Activated naive CD4-positive, alpha-beta T cell treated with anti-CD3 and anti-CD28 coated beads, Interleukin-2, amount 50 U/mL, for 16 hours (primary cell): ENCODE measurements around the gene PPDPF.

ENCODE experiments used
- DNase-seq: peaks from one replicate; pipeline ENCODE4 v3.0.0-alpha.2; 2020

Gene PPDPF

DNA sequence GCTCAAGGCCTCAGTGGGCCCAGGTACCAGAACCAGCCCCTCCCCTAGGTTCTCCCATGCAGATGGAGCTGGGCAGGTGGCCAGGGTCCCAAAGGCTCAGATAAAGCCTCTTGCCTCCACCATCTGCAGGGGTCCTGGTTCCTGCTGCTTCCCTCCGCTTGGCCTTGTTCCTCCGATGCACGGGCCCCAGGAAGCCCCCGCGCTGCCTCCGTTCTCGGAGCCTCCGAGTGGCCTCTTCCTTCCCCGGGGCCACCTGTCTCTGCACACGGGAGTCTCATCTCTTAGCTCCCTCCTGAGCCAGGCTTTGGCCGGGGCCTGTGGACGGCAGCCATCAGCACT lies 18.5 kb downstream of the PPDPF start:
- DNase-seq = no peak

DNA sequence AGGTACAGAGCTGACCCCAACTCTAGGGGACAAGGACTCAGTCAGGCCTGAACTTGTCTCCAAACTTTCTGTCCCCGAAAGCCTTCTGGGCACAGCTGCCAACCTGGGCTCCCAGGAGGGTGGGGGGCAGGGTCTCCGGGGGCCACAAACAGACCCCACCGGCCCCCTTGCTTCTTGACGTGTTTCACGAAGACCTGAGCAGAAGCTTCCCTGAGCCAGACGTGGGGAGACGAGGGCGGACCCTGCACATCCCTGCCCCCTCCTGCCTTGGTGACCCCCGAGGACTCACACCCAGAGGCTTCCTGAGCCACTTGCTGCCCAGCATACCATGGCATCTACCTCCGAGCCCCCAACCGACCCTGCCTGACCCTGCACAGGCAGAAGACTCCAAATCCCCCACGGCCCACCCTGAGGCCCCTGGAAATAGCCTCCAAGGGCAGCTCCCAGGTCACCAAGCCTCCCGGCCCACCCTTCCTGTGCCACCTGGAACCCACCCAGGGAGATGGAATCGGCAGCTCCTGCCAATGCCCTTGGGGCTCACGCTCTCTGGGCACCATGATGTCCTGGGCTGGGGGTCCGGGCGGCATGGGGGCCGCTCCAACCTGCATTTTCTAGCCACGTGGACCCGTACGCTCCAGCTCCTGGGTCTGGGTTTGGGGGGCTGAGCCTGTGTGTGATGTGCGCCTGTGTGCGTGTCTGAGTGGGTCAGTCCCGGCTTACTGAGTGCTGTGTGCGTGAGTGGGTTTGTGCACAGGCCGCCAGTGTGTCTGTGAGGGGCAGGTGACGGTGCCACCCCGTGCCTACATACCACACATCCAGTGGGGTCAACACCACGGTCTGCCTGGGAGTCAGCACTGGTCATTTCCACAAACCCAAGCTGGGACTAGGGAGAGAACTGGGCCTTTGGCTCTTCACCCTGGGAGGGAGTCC lies 19.1 kb downstream of the PPDPF start:
- no peak for DNase-seq

DNA sequence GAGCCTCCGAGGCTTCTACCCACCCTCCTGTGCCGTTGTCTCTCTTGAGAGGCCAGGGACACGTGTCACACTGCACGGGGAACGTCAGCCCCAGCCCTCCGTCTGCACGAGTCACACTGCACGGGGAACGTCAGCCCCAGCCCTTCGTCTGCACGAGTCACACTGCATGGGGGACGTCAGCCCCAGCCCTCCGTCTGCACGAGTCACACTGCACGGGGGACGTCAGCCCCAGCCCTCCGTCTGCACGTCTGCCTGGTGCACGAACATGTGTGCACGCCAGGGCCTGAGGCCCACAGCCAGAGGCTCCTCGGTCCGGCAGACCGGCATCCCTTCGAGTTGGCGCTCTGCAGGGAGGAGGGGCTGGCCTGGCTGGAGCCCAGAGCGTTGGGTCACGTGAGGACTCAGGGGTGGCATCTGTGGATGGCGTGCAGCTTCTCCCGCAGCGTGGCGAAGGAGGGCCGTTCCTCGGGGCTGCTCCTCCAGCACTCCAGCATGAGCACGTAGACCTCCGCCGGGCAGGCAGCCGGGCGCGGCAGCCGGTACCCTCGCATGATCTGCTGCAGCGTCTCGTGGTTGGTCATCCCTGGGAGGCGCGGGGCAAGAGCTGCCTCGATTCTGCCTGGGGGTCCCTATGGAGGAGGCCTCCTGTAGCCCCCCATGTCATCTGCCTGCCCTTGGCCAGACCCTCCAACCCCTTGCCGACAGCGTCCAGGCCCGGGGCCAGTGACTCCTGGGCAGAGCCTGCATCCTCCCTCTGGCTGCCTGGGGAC lies 20.0 kb downstream of the PPDPF start:
- DNase-seq = no peak

GRCh38 chr20:63541371-63541770 lies 20.8 kb downstream of the PPDPF start:
- no peak for DNase-seq

- DNase-seq = no peak
Measured at GRCh38 chr20:63542031-63542559, 21.5 kb downstream of the PPDPF start.

DNA sequence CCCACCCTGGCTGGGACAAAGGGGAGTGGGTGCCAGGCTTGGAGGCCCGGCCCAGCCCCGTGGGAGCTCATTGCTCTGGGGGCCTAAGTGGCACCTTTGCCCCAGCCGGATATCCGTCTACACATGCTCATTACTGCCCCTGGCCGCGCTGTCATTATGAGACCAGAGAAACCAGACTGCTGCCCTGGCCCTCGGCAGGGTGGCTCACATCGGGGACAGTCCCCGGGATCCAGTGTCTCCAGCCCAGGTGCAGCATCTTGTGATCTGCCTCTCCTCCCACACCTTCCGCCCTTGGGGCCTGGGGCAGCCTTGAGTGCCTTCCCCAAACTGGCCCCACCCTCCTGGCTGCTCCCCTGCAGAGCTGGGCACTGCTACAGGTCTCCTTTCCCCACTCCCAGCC lies 22.1 kb downstream of the PPDPF start:
- DNase-seq = no peak

GRCh38 chr20:63543131-63543530 lies 22.6 kb downstream of the PPDPF start:
- DNase-seq = no peak

DNA sequence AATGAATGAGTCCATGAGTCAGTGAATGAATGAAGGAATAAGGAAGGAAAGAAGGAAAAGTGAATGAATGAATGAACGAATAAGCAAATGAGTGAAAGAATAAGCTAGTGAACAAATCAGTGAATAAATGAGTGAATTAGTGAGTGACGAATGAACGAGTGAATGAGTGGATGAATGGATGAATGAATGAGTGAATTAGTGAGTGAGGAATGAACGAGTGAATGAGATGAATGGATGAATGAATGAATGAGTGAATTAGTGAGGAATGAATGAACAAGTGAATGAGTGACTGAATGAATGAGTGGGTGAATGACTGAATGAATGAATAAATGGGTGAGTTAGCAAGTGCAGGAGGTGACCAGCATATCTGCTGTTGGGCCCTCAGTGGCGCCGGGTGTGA lies 23.2 kb downstream of the PPDPF start:
- no peak for DNase-seq

DNA sequence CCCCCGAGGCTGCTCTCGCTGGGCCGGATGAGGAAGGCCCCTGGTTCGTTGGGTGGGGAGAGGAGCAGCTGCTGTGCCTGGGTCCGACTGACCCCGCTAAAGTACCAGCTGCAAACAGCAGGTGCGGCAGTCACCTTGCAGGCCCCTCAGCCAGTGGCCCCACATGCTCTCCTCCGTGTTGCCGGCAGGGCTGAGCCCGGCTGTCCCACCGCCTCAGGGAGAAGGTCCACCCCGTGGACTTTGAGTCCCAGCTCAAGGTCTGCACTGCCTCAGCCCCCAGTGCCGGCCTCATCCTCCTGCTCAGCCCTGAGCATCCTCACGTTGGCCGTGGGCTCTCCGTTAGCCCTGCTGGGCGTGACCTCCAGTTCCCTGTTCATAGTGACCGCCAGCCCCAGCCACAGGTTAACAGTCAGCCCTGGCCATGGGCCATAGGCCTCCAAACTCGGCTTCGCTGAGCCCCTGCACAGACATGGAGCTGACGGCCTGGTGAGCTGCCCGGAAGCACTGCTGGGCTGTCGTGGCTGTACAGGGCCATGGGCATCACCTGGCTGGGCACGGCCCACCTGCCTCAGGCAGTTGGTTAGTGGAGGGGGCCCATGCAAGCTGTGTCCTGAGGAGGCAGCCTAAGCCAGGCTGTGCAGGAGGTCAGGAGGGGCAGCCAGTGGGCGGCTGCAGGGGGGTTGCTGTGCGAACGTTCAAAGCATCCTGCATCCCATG lies 23.8 kb downstream of the PPDPF start:
- DNase-seq = no peak

GRCh38 chr20:63544958-63545516 lies 24.5 kb downstream of the PPDPF start:
- no peak for DNase-seq

DNA sequence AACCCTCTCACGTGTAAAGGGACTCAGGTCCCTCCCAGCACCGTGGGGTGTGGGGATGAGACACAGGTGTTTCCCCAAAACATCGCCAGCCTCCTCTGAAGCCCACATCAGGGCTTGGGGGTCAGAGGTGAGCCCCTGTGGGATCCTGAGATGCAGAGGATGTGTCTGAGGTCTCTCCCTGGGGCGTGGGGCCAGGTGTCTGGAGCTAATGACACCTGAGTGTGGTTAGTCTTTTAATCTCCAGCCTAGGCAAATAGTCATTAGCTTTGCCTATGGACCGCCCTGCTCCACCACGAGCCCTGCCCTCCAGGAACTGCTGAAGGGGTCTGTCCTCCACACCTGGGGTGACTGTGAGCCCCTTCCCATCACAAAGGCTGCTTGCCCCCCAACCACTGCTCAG lies 25.2 kb downstream of the PPDPF start:
- DNase-seq = no peak

- DNase-seq = no peak
Measured at GRCh38 chr20:63546256-63546955, 25.8 kb downstream of the PPDPF start.

GRCh38 chr20:63546956-63547724 lies 26.6 kb downstream of the PPDPF start:
- no peak for DNase-seq

GRCh38 chr20:63547725-63548480 lies 27.3 kb downstream of the PPDPF start, which contains the start of gene SRMS:
Gene SRMS, minus strand, starts transcription at chr20:63547749. Its CDS starts 286 bp downstream, at chr20:63547463.
- DNase-seq = no peak

GRCh38 chr20:63548542-63548941 lies 28.0 kb downstream of the PPDPF start:
- DNase-seq = no peak

DNA sequence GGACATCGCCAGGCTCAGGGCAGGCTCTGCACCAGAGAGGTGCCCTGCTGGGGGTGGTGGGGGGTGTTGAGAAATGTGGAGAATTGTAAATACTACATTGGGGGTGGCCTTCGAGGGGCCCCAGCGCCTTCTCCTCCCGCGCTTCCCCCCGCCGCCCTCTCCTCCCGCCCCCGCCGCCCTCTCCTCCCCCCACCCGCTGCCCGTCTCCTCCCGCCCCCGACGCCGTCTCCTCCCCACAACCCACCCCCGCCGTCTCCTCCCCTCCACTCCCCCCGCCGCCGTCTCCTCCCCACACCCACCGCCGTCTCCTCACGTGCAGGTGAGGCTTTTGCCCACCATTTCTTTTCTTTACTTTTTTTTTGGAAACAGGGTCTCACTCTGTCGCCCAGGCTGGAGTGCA lies 28.5 kb downstream of the PPDPF start:
- DNase-seq = no peak

DNA sequence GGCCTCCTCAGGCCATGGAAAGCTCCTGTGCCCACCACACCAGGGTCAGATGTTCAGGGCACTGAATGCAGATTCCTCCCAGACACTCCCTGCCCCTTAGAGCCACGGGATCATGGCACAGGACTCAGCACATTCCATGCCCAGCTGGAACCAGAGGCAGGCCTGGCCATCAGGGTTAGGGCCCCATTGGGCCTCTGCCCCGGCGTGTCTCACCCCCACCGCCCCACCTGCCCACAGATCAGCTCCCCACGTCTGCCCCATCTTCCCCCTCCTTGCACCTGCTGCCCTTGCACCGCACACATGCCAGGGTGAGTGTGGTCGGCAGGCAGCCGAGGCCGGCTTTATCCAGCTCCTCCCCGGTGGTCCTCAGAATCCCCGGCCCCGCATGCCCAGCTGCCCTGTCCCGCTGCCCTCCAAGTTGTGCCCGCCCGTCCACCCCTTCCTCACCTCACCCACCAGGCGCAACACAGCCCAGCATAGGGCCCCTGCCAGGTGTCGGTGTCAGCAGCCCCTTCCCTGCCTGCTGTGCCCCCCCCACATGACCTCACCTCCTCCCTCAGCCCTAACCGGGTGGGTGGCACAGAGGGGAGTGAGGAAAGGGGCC lies 29.2 kb downstream of the PPDPF start:
- DNase-seq = no peak

- no peak for DNase-seq
Measured at GRCh38 chr20:63551068-63551467, 30.5 kb downstream of the PPDPF start.

DNA sequence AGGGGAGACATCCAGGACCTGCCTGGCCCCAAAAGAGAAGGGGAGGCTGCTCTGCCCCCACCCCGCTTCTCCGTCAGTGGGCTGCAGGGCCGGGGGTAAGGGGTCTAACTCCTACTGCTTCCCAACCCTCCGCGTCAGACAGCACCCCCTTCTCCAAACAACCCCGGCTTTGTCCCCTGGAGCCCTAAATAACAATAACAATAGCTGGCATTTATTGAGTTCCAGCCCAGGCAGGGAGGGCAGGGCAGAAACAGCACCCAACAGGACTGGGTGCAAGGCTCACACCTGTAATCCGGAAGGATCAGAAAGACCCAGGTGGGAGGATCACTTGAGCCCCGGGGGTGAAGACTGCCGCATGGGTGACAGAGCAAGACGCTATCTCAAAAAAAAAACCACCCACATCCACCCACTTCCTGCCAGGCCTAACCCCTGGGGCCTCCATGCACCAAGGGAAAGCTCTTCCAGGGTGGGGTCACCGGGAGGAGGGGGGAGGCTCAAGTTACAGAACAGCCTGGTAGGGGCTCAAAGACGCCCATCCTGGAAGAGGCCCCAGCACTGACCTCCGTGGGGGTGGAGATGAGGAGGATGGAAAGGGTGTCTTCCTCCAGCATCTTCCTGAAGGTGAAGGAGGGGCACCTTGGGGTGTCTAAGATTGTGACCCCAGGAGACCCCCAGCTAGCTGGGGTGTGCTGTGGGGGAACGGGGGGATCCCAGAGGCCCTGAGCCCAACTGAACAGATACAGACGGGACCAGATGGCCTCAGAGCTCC lies 32.1 kb downstream of the PPDPF start:
- peak; percentile 24 for DNase-seq
